HG03439 (cell line): ENCODE measurements around the gene KDM5B.
A peak's percentile ranks its signal among the peaks of the same experiment; 100 is the strongest.
"Not testable (repeated sequence)": the region's sequence is repeated elsewhere in the genome, so short reads cannot be mapped to it uniquely, and the experiment has no call there.

Experiments used
- ATAC-seq: cut with Tn5 transposase; IDR thresholded peaks from one replicate; pipeline ENCODE4 v1.9.1; 2021; ENCODE audit warnings: mild to moderate bottlenecking, moderate library complexity; ENCODE audit not compliant: unreplicated experiment

Gene KDM5B

GRCh38 chr1:202812176-202813026, 4.2 kb upstream of the KDM5B start:
- ATAC-seq, result no peak

- peak; percentile 20 for ATAC-seq
Measured at GRCh38 chr1:202811296-202812175, 3.3 kb upstream of the KDM5B start.

- ATAC-seq, result peak; percentile 80
Measured at GRCh38 chr1:202810615-202811295, 2.5 kb upstream of the KDM5B start, which contains the start of gene PCAT6. Gene PCAT6, plus strand, starts transcription at chr1:202810954.

- no peak for ATAC-seq
Measured at GRCh38 chr1:202810193-202810614, 2.0 kb upstream of the KDM5B start.

- no peak for ATAC-seq
Measured at GRCh38 chr1:202809597-202810159, 1.5 kb upstream of the KDM5B start.

- ATAC-seq, result no peak
Measured at GRCh38 chr1:202807451-202807925, 733 bp downstream of the KDM5B start.

GRCh38 chr1:202806845-202807450, 1.3 kb downstream of the KDM5B start:
- ATAC-seq, result no peak

GRCh38 chr1:202805886-202806844, 2.1 kb downstream of the KDM5B start:
- ATAC-seq, result no peak

GRCh38 chr1:202804126-202804525, 4.1 kb downstream of the KDM5B start:
- no peak for ATAC-seq

GRCh38 chr1:202802998-202803932, 5.0 kb downstream of the KDM5B start:
- no peak for ATAC-seq

- ATAC-seq, result no peak
Measured at GRCh38 chr1:202802034-202802433, 6.2 kb downstream of the KDM5B start.

- ATAC-seq, result no peak
Measured at GRCh38 chr1:202801175-202801574, 7.0 kb downstream of the KDM5B start.

GRCh38 chr1:202800742-202801141, 7.5 kb downstream of the KDM5B start:
- ATAC-seq, result no peak

- ATAC-seq, result no peak
Measured at GRCh38 chr1:202798792-202799331, 9.4 kb downstream of the KDM5B start.

GRCh38 chr1:202798260-202798659, 10.0 kb downstream of the KDM5B start:
- ATAC-seq, result no peak

- no peak for ATAC-seq
Measured at GRCh38 chr1:202796670-202797069, 11.6 kb downstream of the KDM5B start.

GRCh38 chr1:202794931-202795330, 13.3 kb downstream of the KDM5B start:
- ATAC-seq, result not testable (repeated sequence)
